HG02885 (cell line): ENCODE results near the gene VSIG4.
A peak's percentile ranks its signal among the peaks of the same experiment; 100 is the strongest.
"Not testable (repeated sequence)": the region's sequence is repeated elsewhere in the genome, so short reads cannot be mapped to it uniquely, and the experiment has no call there.

Experiments used
- ATAC-seq: cut with Tn5 transposase; IDR thresholded peaks from one replicate; pipeline ENCODE4 v1.9.1; 2021; ENCODE audit warnings: mild to moderate bottlenecking; ENCODE audit not compliant: unreplicated experiment, poor library complexity

VSIG4 gene, protein sequence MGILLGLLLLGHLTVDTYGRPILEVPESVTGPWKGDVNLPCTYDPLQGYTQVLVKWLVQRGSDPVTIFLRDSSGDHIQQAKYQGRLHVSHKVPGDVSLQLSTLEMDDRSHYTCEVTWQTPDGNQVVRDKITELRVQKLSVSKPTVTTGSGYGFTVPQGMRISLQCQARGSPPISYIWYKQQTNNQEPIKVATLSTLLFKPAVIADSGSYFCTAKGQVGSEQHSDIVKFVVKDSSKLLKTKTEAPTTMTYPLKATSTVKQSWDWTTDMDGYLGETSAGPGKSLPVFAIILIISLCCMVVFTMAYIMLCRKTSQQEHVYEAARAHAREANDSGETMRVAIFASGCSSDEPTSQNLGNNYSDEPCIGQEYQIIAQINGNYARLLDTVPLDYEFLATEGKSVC

DNA sequence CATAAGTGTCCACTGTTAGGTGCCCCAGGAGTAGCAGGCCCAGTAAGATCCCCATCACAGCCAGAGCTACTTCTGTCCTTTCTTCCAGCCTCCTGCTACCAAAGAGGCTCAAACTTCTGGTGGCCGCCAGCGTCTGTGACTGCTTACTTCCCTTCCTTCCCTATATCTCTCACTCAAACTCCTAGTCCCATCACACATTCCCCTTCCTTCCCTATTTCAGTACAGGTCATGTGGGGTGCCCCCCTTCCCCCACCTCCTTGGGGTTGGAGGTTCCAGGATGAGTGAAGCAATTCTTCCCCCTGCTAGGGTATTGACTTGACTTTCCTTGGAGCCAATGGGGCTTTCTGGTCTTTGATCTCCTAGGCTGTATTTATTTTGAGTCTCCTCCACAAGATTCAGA, at the start of gene VSIG4:
TSS of gene VSIG4 (minus strand) at position 137 of the 400 bp plus-strand sequence. CDS start at position 55, 82 bp downstream.
- ATAC-seq: no peak

DNA sequence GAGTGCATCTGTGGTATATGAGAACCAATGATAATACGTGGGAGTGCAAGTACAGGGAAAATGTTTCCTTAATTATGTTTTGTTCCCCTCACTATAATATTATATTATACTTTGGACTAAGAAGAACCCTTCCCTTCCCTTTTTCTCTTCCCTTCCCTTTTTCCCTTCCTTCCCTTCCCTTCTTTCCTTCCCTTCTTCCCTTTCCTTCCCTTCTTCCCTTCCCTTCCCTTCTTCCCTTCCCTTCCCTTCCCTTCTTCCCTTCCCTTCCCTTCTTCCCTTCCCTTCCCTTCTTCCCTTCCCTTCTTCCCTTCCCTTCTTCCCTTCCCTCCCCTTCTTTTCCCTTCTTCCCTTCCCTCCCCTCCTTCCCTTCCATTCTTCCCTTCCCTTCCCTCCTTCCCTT, 36.9 kb upstream of the VSIG4 start:
- ATAC-seq: no peak

DNA sequence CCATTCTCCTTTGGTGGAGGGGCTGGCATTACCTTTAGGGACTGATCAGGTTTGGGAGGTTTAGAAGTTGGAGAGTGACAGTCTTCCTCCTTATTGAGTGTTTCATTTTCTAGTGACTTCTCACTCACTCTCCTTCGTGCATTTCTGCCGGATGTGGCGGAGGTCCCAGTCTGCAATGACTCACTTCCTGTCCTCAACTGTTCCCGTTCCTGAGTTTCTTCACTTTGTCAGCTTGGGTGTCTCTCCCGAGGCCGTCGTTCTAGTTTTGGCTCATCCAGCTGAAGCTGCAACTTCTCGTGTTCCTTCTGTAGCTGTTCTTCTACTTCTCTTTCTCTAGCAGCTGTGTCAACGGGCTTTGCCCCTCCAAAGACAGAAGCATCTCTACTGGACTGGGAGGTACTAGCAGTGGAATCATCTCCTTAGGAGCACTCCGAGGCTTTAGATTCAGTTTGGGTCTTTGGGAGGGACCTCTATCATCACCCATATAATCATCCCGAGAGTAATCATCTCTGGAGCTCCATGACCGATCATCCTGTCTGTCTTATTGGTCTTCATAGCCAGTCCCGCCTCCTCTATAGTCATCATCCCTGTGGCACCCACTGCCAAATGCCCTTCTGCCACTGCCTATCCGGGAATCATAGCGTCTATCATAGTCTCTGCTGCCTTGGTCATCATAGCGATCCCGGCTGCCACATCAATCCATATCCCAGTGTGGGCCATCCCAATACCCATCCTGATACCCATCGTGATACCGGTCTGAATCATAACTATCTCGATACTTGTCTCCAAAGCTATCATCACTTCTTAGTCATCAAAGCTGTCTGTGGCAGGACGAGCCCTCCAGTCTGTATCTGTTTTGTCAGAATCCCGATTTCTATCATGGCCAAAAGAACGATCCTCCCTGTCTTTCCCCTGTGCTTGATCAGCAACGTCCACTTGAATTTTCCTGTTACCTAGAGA, 35.3 kb upstream of the VSIG4 start:
- peak; percentile 63 for ATAC-seq

DNA sequence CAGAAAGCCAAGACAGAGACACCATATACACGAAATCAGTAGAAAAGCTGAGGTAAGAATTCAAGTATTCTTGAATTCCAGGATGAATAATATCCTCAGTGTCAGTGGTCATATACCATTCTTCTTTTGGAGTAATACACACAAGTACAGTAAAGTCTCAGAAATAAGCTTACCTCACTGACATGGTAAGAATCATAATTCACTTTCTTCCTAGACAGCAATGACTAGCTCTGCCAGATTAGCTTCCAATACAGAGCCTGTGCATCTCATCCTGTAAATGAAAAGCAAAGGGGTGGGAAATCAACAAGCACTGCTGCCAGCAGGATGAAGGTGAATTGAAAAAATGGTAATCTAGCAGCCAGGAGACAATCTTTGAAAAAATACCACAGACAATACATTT, 31.2 kb upstream of the VSIG4 start:
- no peak for ATAC-seq

DNA sequence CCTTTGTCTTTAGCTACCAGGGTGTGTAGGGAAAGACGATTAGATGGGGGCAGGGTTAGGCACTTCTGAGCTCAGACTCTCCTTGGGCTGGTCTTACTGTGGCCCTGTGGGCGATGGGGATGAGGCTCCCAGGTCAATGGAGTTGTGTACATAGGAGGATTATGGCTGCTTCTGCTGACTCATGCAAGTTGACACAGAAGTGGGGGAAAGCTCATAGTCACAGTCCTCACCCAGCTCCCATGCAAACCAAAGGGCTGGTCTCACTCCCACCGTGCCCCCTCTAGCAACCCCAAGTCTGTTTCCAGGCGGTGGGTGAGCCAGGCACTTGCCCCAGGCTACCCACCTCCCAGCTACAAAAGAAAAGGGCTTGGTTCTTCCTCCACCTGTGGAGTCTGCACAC, 24.4 kb upstream of the VSIG4 start:
- no peak for ATAC-seq

DNA sequence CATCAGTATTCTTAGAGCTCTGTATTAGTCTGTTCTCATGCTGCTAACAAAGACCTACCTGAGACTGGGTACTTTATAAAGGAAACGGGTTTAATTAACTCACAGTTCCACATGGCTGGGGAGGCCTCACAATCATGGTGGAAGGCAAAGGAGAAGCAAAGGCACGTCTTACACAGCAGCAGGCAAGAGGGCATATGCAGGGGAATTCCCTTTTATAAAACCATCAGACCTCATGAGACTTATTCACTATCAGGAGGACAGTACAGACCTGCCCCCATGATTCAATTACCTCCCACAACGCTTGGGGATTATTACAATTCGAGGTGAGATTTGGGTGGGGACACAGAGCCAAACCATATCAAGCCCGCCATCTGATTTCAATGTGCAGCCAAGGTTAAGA, 17.1 kb upstream of the VSIG4 start:
- not testable (repeated sequence) for ATAC-seq

DNA sequence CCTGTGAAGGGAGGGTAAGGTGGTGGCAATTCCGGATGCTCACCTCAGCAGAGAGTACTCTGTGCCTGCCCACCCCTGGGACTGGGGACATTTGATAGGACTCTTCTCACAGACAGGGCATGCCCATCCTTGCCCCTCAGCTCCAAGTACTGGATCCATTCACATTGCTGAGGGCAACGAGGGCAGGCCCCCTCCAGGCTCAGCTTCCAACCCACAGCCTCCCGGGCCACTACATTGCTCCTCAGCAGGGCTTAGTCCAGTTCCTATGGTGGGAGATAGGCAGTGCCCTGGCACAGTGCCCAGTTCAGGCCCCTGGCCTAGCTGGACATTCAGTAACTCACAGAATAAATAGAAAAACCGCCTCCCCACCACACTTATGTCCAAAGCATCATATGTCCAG, 15.1 kb upstream of the VSIG4 start:
- no peak for ATAC-seq

DNA sequence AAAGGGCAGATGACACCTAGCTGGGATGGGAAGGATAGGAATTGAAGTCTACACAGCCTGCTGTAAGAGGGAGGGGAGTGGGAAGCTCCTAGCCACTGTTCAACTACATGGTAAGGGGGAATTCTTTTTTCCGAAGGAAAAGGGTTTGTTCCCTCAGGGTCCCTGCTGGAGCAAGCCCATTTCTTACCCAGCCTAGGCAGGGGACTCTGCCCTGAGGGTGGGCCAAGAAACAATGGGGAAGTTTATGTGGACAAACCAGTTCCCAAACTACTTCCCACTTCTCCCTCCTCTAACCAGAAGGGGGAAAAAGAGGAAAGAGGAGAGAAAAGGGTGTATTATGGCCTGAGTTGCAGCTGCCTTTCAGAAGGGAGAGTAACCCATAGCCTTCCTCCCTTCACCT, 13.5 kb upstream of the VSIG4 start:
- no peak for ATAC-seq

DNA sequence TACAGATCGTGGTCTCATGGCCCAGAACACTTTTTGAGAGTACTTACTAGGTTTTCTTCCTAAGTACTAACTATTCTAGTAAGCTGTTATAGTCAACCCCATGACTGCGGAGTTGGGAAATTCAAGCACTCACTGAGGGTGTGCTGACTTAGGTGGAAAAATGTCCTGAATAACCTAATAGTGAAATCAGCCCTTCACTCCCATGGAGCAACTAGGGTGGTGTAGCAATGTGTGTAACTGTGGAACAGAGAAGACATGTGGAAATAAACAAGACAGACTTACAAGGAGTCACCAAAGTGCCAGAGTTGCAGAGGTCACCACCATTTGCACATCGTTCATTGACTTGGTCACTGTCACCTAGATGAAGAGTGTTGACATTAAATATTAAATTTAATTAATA, 12.1 kb upstream of the VSIG4 start:
- no peak for ATAC-seq

DNA sequence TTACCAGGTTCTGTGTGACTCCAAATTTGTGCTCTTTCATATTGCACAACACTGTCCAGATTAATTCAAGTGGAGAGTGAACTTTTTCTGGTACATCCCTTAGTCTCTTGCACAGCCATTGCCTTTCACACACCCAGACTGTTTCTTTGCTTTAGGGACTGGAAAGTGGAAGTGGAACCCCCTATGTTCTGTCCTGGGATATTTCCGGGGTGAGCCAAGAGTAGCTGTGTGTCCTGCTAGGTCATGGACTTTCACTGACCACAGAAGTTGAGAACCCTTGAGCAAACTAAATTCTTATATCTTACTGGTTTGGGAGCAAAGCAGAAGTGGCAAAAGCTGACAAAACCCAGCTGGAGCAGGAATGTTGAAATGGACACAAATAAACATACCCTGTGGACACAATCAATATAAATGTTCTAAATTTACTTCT, 10.3 kb upstream of the VSIG4 start:
- no peak for ATAC-seq

DNA sequence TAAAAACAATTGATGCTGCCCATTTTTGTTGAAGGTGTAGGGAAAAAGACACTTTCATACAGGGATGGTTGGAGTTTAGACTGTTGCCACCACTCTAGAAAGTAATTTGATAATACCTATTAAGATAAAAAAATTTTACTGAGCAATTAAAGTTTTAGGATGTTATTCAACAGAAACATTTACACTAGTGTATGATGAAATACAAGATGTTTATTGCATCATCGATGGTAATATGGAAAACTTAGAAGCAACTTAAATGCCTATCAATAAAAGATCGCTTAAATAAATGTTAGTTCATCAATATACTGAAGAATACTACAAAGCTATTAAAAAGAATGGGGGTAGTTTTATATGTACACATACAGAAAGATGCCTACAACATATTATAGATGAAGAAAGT, 9.2 kb upstream of the VSIG4 start:
- ATAC-seq: no peak

DNA sequence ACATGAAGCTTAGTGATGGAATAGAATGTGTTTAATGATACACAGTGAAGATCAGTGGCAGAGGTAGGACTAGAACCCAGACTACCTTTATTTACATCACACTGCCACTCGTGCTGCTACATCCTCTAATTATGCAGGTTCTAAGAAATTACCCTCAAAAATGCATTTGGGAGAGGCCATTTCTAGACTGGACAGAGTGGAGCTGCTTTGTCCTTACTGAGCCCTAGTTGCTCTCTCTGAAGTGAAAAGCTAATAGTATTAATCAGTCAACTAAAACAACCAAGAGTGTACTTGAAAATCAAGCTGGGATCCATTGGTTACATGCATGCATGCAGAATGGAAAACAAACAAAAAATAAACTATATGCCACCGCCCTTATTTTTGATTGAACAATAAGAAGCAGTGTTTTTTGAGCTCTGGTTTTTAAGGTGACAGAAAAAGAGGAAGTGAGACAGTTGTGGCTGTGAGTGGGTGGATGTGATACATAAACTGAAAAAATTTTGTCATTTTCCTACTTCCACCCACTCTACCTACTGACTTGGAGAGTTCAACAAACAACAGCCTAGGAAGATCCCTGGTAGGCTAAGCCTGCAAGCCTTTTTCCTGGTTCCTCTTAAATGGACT, 6.8 kb upstream of the VSIG4 start:
- peak; percentile 81 for ATAC-seq

DNA sequence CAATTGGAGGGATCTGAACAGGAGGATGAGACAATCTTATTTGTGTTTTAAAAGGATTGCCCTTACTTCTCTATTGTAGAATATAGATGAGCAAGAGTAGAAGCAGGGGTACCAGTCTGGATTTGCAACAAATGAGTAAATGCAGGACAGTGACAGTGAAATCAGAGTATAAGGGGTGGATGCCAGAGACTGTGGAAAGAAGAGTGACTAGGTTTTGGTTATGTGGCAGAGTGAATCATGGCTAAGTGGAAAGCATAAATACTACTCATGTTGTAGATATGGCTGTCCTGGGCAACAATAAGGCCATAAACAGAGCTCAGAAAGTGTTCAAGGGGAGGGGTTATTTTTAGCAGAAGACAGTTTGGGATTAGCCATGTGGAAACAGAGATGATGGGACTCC, 6.0 kb upstream of the VSIG4 start:
- no peak for ATAC-seq

DNA sequence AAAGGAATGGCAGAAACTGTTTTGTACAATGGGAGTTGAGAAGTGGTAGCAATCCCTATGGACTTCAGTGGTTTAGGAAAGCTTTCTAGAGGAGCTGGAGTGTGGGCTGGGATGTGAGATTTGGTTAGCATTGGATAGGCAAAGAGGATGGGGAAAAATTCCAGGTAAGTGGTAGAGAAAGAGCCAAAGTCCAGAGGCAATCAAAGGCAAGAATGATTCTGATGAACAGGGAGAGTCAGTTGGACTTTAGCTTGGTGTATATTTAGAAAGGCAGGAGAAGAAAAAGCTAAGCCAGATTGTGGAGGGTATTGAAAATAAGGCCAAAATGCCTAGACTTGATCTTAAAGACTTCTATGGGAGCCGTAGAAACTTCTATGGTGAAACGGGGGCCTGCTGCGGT, 3.7 kb upstream of the VSIG4 start:
- no peak for ATAC-seq

DNA sequence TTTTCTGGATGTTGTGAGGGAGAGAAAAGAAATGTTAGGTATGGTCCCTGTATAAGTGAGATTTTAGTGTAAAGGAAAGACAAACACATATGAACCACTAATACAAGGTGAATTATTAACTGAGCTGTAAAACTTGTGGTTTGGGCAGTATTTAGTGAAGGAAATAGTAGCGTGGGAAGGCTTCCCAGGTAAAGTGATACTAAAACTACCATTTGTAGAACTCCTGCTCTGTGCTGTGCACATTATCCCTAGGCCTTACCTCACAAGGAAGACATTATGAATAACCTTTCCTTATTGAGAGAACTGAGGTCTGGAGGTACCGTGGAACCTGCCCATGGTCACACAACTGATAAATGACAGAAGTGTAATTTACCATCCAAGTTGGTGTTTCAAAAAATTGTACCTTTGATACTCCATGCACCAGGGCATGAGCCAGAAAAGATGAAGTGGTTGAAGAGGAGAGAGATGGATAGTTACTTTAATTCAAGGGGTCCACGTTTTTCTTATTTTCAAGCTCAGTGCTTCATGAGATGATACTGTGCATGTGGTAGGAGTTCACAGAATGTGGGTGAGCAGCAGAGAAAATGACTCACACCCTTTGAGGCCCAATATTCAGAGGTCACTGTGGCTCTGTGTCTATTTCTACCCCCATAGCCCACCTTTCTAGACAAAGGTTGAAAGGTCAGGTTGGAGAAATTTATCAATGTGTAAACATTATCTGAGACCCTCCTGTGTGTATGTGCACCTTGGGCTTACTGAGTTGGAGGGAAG, 2.6 kb upstream of the VSIG4 start:
- peak; percentile 34 for ATAC-seq

DNA sequence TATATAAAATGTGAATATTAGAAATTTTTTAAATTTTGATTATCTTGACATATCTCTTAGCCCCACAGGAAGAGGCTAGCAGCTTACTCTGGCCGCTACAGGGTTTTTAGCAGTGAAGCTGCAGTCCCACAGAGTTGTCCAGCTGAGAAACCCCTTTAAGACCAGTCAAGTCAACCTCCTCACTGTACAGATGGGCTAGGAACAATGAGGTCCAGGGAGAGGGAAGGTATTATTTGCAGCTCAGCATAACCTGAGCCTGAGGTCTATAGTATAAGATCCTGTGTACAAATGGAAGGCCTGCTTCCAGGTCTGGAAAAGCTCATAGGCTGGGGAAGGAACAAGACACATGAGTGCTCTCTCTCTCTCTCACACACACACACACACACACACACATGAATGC, 1.8 kb downstream of the VSIG4 start:
- no peak for ATAC-seq

DNA sequence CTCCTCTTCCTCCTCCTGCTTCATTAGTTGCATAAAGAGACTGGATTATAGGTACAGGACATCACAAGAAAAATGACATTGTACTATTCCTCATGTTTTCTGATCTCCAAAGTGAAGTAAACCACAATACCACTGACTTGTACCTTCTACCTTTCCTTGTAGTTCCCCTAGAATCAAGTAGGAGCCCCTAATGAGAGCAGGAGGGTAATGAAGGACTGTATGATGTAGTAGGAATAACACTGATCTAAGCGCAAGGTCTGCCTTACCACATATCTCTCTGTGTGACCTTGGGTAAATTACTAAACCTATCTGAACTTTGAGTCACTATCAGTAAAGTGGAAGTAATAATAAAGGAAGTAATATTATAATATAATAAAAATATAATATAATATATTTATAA, 3.6 kb downstream of the VSIG4 start:
- no peak for ATAC-seq

DNA sequence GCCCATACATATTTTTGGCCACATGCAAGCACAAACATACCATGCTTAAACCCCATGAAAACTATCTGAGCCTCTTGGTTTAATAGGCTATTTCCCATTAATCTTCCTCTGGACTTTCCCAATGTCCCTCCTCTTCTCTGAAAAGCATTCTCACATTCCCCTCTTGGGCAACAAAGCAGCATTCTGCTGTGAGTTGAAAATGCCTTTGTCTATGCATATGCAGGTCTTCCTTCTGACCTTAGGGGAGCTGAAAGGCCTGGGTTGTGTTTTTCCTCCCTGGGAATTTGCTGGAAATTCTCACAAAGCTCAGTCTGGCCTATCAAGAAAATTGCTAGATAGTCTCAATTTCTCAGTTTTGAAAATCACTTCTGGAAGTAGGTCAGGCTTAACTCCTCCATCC, 4.2 kb downstream of the VSIG4 start:
- no peak for ATAC-seq

DNA sequence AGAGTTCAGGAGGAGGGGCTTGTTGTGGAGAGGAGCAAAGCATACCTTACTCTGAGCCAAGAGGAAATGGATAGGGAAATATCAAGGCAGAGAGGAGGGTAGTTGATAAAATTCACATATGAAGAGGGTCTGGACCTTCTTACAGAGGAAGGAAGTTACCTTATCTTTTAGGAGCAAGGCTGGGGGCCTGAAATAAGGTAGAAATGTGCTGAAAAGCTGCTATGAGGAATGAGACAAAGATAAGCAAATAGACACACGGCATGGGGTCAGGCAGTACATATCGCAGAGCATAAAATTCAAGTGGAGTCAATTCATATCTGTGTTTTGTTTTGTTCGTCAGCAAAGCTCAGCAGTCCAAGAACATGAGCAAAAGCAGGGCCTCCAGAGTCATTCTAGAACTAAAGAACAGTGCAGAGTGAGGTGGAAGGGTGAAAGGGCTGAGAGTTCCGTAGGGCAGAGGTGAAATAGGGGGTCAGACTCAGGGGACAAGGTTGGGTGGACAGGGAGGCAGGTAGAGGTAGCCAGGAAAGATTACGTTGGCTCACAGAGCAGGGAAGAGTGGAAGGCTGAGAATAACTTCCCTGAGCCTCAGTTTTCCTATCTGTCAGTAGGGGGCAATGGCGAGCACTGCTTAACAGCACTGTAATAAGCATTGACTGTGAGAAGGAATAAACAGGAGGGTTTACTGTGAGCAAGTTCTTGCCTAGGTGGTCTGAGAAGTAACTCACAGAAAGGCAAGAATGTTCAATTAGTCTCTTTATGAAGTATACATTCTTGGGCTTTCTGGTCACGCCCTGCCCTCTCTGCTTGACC, 9.2 kb downstream of the VSIG4 start:
- peak; percentile 85 for ATAC-seq
